B cell (primary cell): ENCODE data around the gene SCO2. TPM values are rescaled to one million over a fixed set of nuclear protein-coding genes. Genes with fewer than 3 reads are reported as not detected.

Source experiments
- ATAC-seq: fragments of 200-7000 bp; cut with Tn5 transposase; one replicate; pipeline ENCODE4 v1.10.0; 2021; ENCODE audit warnings: low read depth, mild to moderate bottlenecking, moderate number of reproducible peaks, moderate library complexity
- CTCF ChIA-PET: fragments of 350-600 bp; sonication (Branson Sonifier 250); formaldehyde crosslinking; loops from one replicate; lab custom pipeline; 2021; ENCODE audit warnings: antibody characterized with exemption, inconsistent platforms; lab: Charles Lee
- POLR2A ChIA-PET: fragments of 350-600 bp; sonication (Branson Sonifier 250); formaldehyde crosslinking; loops from one replicate; lab custom pipeline; 2021; ENCODE audit warnings: antibody characterized with exemption; lab: Charles Lee
- DNase-seq: peaks from one replicate; pipeline ENCODE4 v3.0.0; 2013
- H2AFZ ChIP-seq: 2 replicates; pipeline ENCODE4 v1.6.1; 2012; ENCODE audit warnings: mild to moderate bottlenecking, low read depth, low read length; ENCODE audit not compliant: insufficient read depth, poor library complexity, severe bottlenecking
- H3K27ac ChIP-seq, 2 donors: 1 replicate in 1 of 2; 2 replicates in 1 of 2; pipeline ENCODE4 v1.5.1; 2012 to 2013; ENCODE audit warnings: low read length in 2 of 2, mild to moderate bottlenecking in 2 of 2, moderate library complexity in 1 of 2
- H3K27me3 ChIP-seq, 4 experiments: fragments of 200-600 bp in 1 of 4; sonication (generic) in 1 of 4; replicated peaks in 1 of 4; 1 replicate in 2 of 4; 2 replicates in 2 of 4; pipeline versions ENCODE4 v1.6.1 to v1.7.0; 2013 to 2016; ENCODE audit warnings: low read length in 3 of 4, mild to moderate bottlenecking in 2 of 4, mixed read lengths in 1 of 4, moderate library complexity in 1 of 4; ENCODE audit not compliant: insufficient read depth in 4 of 4, control insufficient read depth in 3 of 4; ENCODE audit errors: control extremely low read depth in 1 of 4
- H3K36me3 ChIP-seq, 2 experiments: replicated peaks in 1 of 2; 1 replicate in 1 of 2; 2 replicates in 1 of 2; pipeline versions ENCODE4 v1.6.1 to v1.7.1; 2013; ENCODE audit warnings: low read length in 1 of 2; ENCODE audit not compliant: insufficient read depth in 2 of 2, control insufficient read depth in 1 of 2; ENCODE audit errors: control extremely low read depth in 1 of 2, extremely low read depth in 1 of 2
- H3K4me1 ChIP-seq, 2 donors: fragments of 200-600 bp in 1 of 2; sonication (generic) in 1 of 2; 1 replicate in 1 of 2; 2 replicates in 1 of 2; pipeline versions ENCODE4 v1.5.1 to v1.6.1; 2013 to 2017; ENCODE audit warnings: low read length in 2 of 2; ENCODE audit not compliant: control insufficient read depth in 2 of 2, insufficient read depth in 2 of 2
- H3K4me2 ChIP-seq: replicated peaks from 2 replicates; pipeline ENCODE3; 2012; ENCODE audit warnings: mild to moderate bottlenecking, low read depth, low read length; ENCODE audit not compliant: poor library complexity, severe bottlenecking
- H3K4me3 ChIP-seq, 5 experiments: fragments of 200-600 bp in 1 of 5; sonication (generic) in 1 of 5; 1 replicate in 3 of 5; 2 replicates in 2 of 5; pipeline versions ENCODE4 v1.5.1 to v1.7.0; 2011 to 2016; ENCODE audit warnings: low read length in 4 of 5, mild to moderate bottlenecking in 4 of 5, low read depth in 2 of 5, control low read depth in 1 of 5, moderate library complexity in 1 of 5; ENCODE audit not compliant: insufficient read depth in 1 of 5; ENCODE audit errors: control extremely low read depth in 1 of 5, extremely low read depth in 1 of 5
- H3K79me2 ChIP-seq: fragments of 200-600 bp; sonication (generic); one replicate; pipeline ENCODE4 v1.6.0; 2016; ENCODE audit warnings: low read length; ENCODE audit not compliant: control insufficient read depth, insufficient read depth
- H3K9ac ChIP-seq: fragments of 200-600 bp; sonication (generic); 2 replicates; pipeline ENCODE4 v1.6.1; 2017; ENCODE audit warnings: mild to moderate bottlenecking, low read length, moderate library complexity
- H3K9me3 ChIP-seq, 3 donors: one replicate each; pipeline versions ENCODE4 v1.6.1 to v1.7.1; 2013; ENCODE audit warnings: low read length in 2 of 3; ENCODE audit not compliant: control insufficient read depth in 2 of 3, insufficient read depth in 1 of 3; ENCODE audit errors: control extremely low read depth in 1 of 3
- H4K20me1 ChIP-seq: 2 replicates; pipeline ENCODE4 v1.6.0; 2012; ENCODE audit warnings: mild to moderate bottlenecking, low read length; ENCODE audit not compliant: insufficient read depth, control insufficient read depth, poor library complexity, severe bottlenecking
- H3K27ac Mint-ChIP-seq: one replicate; pipeline ENCODE4 v1.8.0; 2021; ENCODE audit warnings: mixed read lengths
- H3K27me3 Mint-ChIP-seq: one replicate; pipeline ENCODE4 v1.8.0; 2021; ENCODE audit warnings: mixed read lengths
- H3K4me1 Mint-ChIP-seq: one replicate; pipeline ENCODE4 v1.8.0; 2021; ENCODE audit warnings: mixed read lengths
- H3K4me3 Mint-ChIP-seq: one replicate; pipeline ENCODE4 v1.8.0; 2021; ENCODE audit warnings: mixed read lengths
- H3K9me3 Mint-ChIP-seq: one replicate; pipeline ENCODE4 v1.8.0; 2022; ENCODE audit warnings: mixed read lengths; ENCODE audit not compliant: insufficient read depth
- CTCF ChIP-seq: fragments of 200-600 bp; IDR thresholded peaks from one replicate; pipeline ENCODE4 v1.8.0; 2022; ENCODE audit warnings: antibody characterized with exemption, mild to moderate bottlenecking
- EZH2 ChIP-seq: IDR thresholded peaks from 2 replicates; pipeline ENCODE4 v1.6.1; 2012; ENCODE audit warnings: borderline replicate concordance, low read depth, mild to moderate bottlenecking, moderate library complexity, low read length; ENCODE audit not compliant: insufficient read depth, poor library complexity, severe bottlenecking
- WGBS: methylation state at CpG from one replicate; pipeline ENCODE4 v1.1.5; 2013; ENCODE audit warnings: missing lambda C conversion rate; ENCODE audit not compliant: insufficient coverage; 5-methylcytosine and 5-hydroxymethylcytosine counted together
- intact Hi-C: fragments of 100-400 bp; cut with micrococcal nuclease; formaldehyde crosslinking; loops from one replicate; pipeline ENCODE4 v1.10.0; 2022
- polyA plus RNA-seq: library from polyadenylated mRNA; depleted of rRNA; stranded (reverse); fragments of >200 nt; gene quantifications from 2 replicates; pipeline ENCODE4 v1.2.3, GENCODE V29; 2012
- total RNA-seq, 2 donors: library from RNA; stranded (reverse); fragments of 120-200 nt in 1 of 2; gene quantifications; 1 replicate in 1 of 2; 2 replicates in 1 of 2; pipeline versions ENCODE4 v1.2.3 to v1.2.4, GENCODE V29; 2013 to 2022

SCO2 gene
- total and polyA plus RNA-seq, 2 donors (not counting 1 experiment from before 2014, with no cell fraction given): 1.1 to 14.2 TPM

- H3K9ac ChIP-seq: peak overlapping the region; percentile 51
- DNase-seq (peak; percentile 90), ATAC-seq (peak; percentile 46)
- peak overlapping the region; percentile 45 for H3K4me3 Mint-ChIP-seq
- no peaks in the 10 kb centered on the region for H3K9me3 ChIP-seq
- peak overlapping the region; percentile 90 for H3K27ac Mint-ChIP-seq
- H3K4me2 ChIP-seq: peak overlapping the region; percentile 80
- intact Hi-C loops: loop anchor here (2.0 kb wide), 3 partner anchors 17 to 77 kb away; partner anchors contain the start of gene NCAPH2
- WGBS: 7% methylated on average over 50 of the region's 52 CpGs
- peak overlapping the region; percentile 49 for H2AFZ ChIP-seq
- CTCF ChIA-PET: interaction anchor here (0.9 to 2.2 kb wide), 5 partner anchors 10 to 20 kb away, joined by 4 to 11 read pairs (median 4); partner anchors contain the start of genes SCO2, SYCE3 and TYMP
- POLR2A ChIA-PET: interaction anchor here (0.6 to 1.8 kb wide), 6 partner anchors 11 to 23 kb away, joined by 3 to 10 read pairs (median 4); partner anchors contain the start of genes SCO2 and TYMP
- no peaks in the 10 kb centered on the region for H3K27me3 Mint-ChIP-seq
- no peaks in the 10 kb centered on the region for H4K20me1 ChIP-seq
- no peaks in the 10 kb centered on the region for H3K27me3 ChIP-seq
- H3K27ac ChIP-seq: peak overlapping the region; percentile 72 to 75
- H3K4me1 Mint-ChIP-seq: peaks cover 46% of the 10 kb centered on the region
- no peaks in the 10 kb centered on the region for H3K9me3 Mint-ChIP-seq
- H3K36me3 ChIP-seq: no peaks in the 10 kb centered on the region
- peaks cover 42 to 63% of the 10 kb centered on the region in 2 donors for H3K4me1 ChIP-seq
- no peaks in the 10 kb centered on the region for H3K79me2 ChIP-seq
- H3K4me3 ChIP-seq: peak overlapping the region in 4 of 5 experiments; percentile 12 to 49 (median 33)
- no peak for TF ChIP-seq EZH2
- TF ChIP-seq CTCF: peak; percentile 79
These were observed 18.8 kb upstream of the SCO2 start for GRCh38 chr22:50544078-50544745.
